ENCODE measurements around the gene HNRNPDL. TPM values are rescaled to one million over a fixed set of nuclear protein-coding genes. Genes with fewer than 3 reads are reported as not detected.

HNRNPDL gene
- total RNA-seq, 1 experiment from 2014 or later = 346 TPM

GRCh38 chr4:82461710-82462109, 31.4 kb upstream of the HNRNPDL start:
- no peak for TF ChIP-seq RELA (CRISPR knock-in tag; IDR thresholded peaks at IDR 0.05; ENCODE audit: borderline replicate concordance)
- TF ChIP-seq USF1 (CRISPR knock-in tag; IDR thresholded peaks at IDR 0.05) = no peak
- no peak for TF ChIP-seq TEAD1 (CRISPR knock-in tag; IDR thresholded peaks at IDR 0.05)
- TF ChIP-seq ATF2 (CRISPR knock-in tag; IDR thresholded peaks at IDR 0.05; ENCODE audit: borderline replicate concordance, low read depth) = no peak
- TF ChIP-seq HMGXB4 (CRISPR knock-in tag; IDR thresholded peaks at IDR 0.05) = no peak
- 0 out of 2 replicates have a peak overlapping the region, but pooled peaks have one; percentile 5 for H3K27ac Mint-ChIP-seq
- H3K4me1 Mint-ChIP-seq = no peaks in the 10 kb centered on the region
- CTCF ChIA-PET = interaction anchor here (1.1 to 2.1 kb wide), 4 partner anchors 23 to 278 kb away, joined by 7 to 49 read pairs (median 16); no protein-coding TSS in a partner anchor
- POLR2A ChIA-PET = no interaction called here
- no peak for DNase-seq (ENCODE audit: low spot score)
- no peaks in the 10 kb centered on the region for H3K9me3 Mint-ChIP-seq
- ATAC-seq = no peak
- no peaks in the 10 kb centered on the region for H3K27me3 Mint-ChIP-seq (ENCODE audit: low read depth)
- H3K4me3 Mint-ChIP-seq = no peak overlapping the region
- peaks cover 42% of the 10 kb centered on the region for H3K36me3 Mint-ChIP-seq

- Mint-ChIP-seq H3K9me3 (no peaks in the 10 kb centered on the region), H3K4me1 (peaks cover under 1% of the 10 kb centered on the region; the same call in 1 of the 2 replicates), H3K36me3 (peaks cover 58% of the 10 kb centered on the region), H3K4me3 (no peak overlapping the region), H3K27me3 (ENCODE audit: low read depth) (no peaks in the 10 kb centered on the region), H3K27ac (no peak overlapping the region)
- CTCF ChIA-PET = no interaction called here
- no peak for DNase-seq (ENCODE audit: low spot score)
- TF ChIP-seq PRDM15 (CRISPR knock-in tag; IDR thresholded peaks at IDR 0.05) (no peak), USF2 (CRISPR knock-in tag; IDR thresholded peaks at IDR 0.05) (no peak), EMX1 (CRISPR knock-in tag; IDR thresholded peaks at IDR 0.05) (no peak), FOXP4 (CRISPR knock-in tag; IDR thresholded peaks at IDR 0.05) (no peak)
- ATAC-seq = no peak
- POLR2A ChIA-PET = no interaction called here
Observed at GRCh38 chr4:82458729-82459128, 28.5 kb upstream of the HNRNPDL start.

- Mint-ChIP-seq H3K27me3 (ENCODE audit: low read depth) (no peaks in the 10 kb centered on the region), H3K4me1 (peaks cover 8% of the 10 kb centered on the region), H3K36me3 (peaks cover 62% of the 10 kb centered on the region), H3K27ac (no peak overlapping the region), H3K4me3 (no peak overlapping the region), H3K9me3 (no peaks in the 10 kb centered on the region)
- CTCF ChIA-PET = no interaction called here
- POLR2A ChIA-PET = no interaction called here
- no peak for DNase-seq (ENCODE audit: low spot score)
- ATAC-seq = no peak
- TF ChIP-seq HMGXB4 (CRISPR knock-in tag; IDR thresholded peaks at IDR 0.05) = no peak
- TF ChIP-seq CDX4 (CRISPR knock-in tag; IDR thresholded peaks at IDR 0.05; ENCODE audit: borderline replicate concordance) = no peak
- TF ChIP-seq TEAD4 (CRISPR knock-in tag; IDR thresholded peaks at IDR 0.05) = no peak
- no peak for TF ChIP-seq SMAD4 (CRISPR knock-in tag; IDR thresholded peaks at IDR 0.05)
- no peak for TF ChIP-seq PRDM15 (CRISPR knock-in tag; IDR thresholded peaks at IDR 0.05)
- TF ChIP-seq NR3C1 (CRISPR knock-in tag; conservative IDR thresholded peaks at IDR 0.05; ENCODE audit: low read depth) = no peak
Observed at GRCh38 chr4:82457266-82457665, 27.0 kb upstream of the HNRNPDL start.

All from WTC11 (cell line).